Cardiac muscle cell (in vitro differentiated cells and primary cell): ENCODE measurements around the gene SLIT1. TPM values are rescaled to one million over a fixed set of nuclear protein-coding genes. Genes with fewer than 3 reads are reported as not detected.

Experiments used
- DNase-seq, 2 donors: peaks; one replicate each; pipeline versions ENCODE4 v3.0.0 to v3.0.0-alpha.2; 2010 to 2017; ENCODE audit warnings: low read depth in 1 of 2, low spot score in 1 of 2
- H3K27ac ChIP-seq: fragments of 200-600 bp; sonication (generic); 2 replicates; pipeline ENCODE4 v1.5.1; 2016
- H3K27me3 ChIP-seq: fragments of 200-600 bp; sonication (generic); 2 replicates; pipeline ENCODE4 v1.6.0; 2016; ENCODE audit warnings: control low read depth
- H3K36me3 ChIP-seq: fragments of 200-600 bp; sonication (generic); 2 replicates; pipeline ENCODE4 v1.5.1; 2016; ENCODE audit warnings: control low read depth
- H3K4me1 ChIP-seq: fragments of 200-600 bp; sonication (generic); 2 replicates; pipeline ENCODE4 v1.8.1; 2017; ENCODE audit warnings: low read depth, mild to moderate bottlenecking, mixed run types
- H3K4me3 ChIP-seq: fragments of 200-600 bp; sonication (generic); 2 replicates; pipeline ENCODE4 v1.5.1; 2016; ENCODE audit warnings: mild to moderate bottlenecking
- H3K9me3 ChIP-seq: fragments of 200-600 bp; sonication (generic); 2 replicates; pipeline ENCODE4 v1.5.1; 2017; ENCODE audit warnings: low read depth, mild to moderate bottlenecking, control low read depth
- CTCF ChIP-seq: IDR thresholded peaks from 2 replicates; pipeline ENCODE4 v1.5.1; 2012; ENCODE audit warnings: low read depth, mild to moderate bottlenecking, low read length
- polyA plus RNA-seq: library from polyadenylated mRNA; unstranded; fragments of >200 nt; fragmentation: Nextera tagmentation; extraction: Ambion mirVana; gene quantifications from 2 replicates; pipeline ENCODE4 v1.2.1, GENCODE V29; 2016
- total RNA-seq: library from RNA; depleted of rRNA; stranded (reverse); fragments of >200 nt; gene quantifications from 2 replicates; pipeline ENCODE4 v1.2.3, GENCODE V29; 2016

The SLIT1 gene
- total and polyA plus RNA-seq, 2 experiments from 2014 or later: 3.3 to 11.0 TPM

- H3K4me3 ChIP-seq: no peak overlapping the region
Observed at GRCh38 chr10:97028832-97029178, 157.0 kb downstream of the SLIT1 start.

GRCh38 chr10:97028126-97028831, 157.5 kb downstream of the SLIT1 start:
- TF ChIP-seq CTCF: no peak
- peak in 1 of 2 donors; percentile 12 for DNase-seq
- no peaks in the 10 kb centered on the region for H3K9me3 ChIP-seq
- H3K27ac ChIP-seq: no peak overlapping the region
- H3K4me3 ChIP-seq: no peak overlapping the region
- H3K36me3 ChIP-seq: no peaks in the 10 kb centered on the region
- no peaks in the 10 kb centered on the region for H3K27me3 ChIP-seq
- peaks cover 13% of the 10 kb centered on the region for H3K4me1 ChIP-seq

More at GRCh38 chr10:97028832-97029178, 157.0 kb downstream of the SLIT1 start:
- no peak for DNase-seq
- no peaks in the 10 kb centered on the region for H3K27me3 ChIP-seq
- no peak overlapping the region for H3K27ac ChIP-seq
- no peaks in the 10 kb centered on the region for H3K9me3 ChIP-seq
- TF ChIP-seq CTCF: no peak
- no peaks in the 10 kb centered on the region for H3K36me3 ChIP-seq
- H3K4me1 ChIP-seq: peaks cover 11% of the 10 kb centered on the region

GRCh38 chr10:97025613-97026242, 160.0 kb downstream of the SLIT1 start:
- Histone ChIP-seq H3K4me1 (peaks cover 18% of the 10 kb centered on the region), H3K27ac (no peak overlapping the region), H3K36me3 (no peaks in the 10 kb centered on the region), H3K4me3 (no peak overlapping the region), H3K9me3 (no peaks in the 10 kb centered on the region), H3K27me3 (no peaks in the 10 kb centered on the region)
- TF ChIP-seq CTCF: peak; percentile 66
- DNase-seq: peak; percentile 73 to 76

DNA sequence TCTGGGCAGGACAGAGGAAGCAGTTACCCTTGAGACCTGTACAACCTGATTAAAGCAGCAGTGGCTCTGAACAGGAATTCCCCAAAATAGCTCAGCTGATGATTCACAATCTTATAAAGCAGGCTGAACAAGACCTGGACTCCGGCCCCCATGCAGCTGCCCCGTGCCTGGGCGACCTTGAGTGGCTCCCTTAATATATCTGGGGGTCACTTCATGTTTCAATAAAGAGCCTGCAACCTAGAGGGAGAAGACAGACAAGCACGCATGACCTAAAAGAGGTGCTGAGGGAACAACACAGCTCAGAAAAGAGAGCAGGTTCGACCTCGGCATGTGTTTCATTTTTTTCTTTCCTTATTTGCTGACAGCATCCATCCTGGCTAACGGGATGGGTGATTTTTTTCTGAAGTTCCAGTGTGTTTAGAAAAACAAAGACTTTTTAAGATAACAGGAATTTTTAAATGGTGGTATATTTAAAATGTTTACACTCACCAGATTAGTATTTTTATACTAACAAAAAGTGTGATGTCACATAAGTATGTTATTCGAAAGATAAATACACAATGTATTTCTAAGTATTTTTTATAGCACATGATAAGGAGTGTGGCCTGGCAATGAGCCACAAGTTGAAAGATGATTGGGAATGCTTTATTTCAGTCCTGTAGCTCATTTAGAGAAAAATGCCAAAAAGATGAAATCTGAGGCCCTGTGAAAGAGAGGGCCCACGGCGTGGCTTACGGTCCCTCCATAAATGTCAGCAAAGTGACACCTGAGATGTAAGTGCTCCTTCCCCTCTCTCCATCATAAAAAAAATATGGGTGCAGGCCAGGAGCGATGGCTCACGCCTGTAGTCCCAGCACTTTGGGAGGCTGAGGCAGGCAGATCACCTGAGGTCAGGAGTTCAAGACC, 161.3 kb downstream of the SLIT1 start:
- H3K4me1 ChIP-seq: peaks cover 25% of the 10 kb centered on the region
- H3K4me3 ChIP-seq: no peak overlapping the region
- H3K27ac ChIP-seq: peak overlapping the region; percentile 52
- H3K9me3 ChIP-seq: no peaks in the 10 kb centered on the region
- no peaks in the 10 kb centered on the region for H3K27me3 ChIP-seq
- H3K36me3 ChIP-seq: no peaks in the 10 kb centered on the region
- peak; percentile 66 for DNase-seq
- no peak for TF ChIP-seq CTCF

GRCh38 chr10:97023401-97024167, 162.2 kb downstream of the SLIT1 start:
- Histone ChIP-seq H3K27ac (peak overlapping the region; percentile 52), H3K4me1 (peaks cover 25% of the 10 kb centered on the region), H3K4me3 (no peak overlapping the region), H3K27me3 (no peaks in the 10 kb centered on the region), H3K36me3 (no peaks in the 10 kb centered on the region), H3K9me3 (no peaks in the 10 kb centered on the region)
- no peak for TF ChIP-seq CTCF
- DNase-seq: peak in 1 of 2 donors; percentile 52
